ENCODE results near the gene OR4N2.
"Not testable (repeated sequence)": the region's sequence is repeated elsewhere in the genome, so short reads cannot be mapped to it uniquely, and the experiment has no call there.

The OR4N2 gene

GRCh38 chr14:19834203-19834848 lies 30.8 kb downstream of the OR4N2 start:
- not testable (repeated sequence) for DNase-seq (ENCODE audit: low read depth, low spot score)

- DNase-seq (ENCODE audit: low read depth, low spot score) = no peak
Observed at GRCh38 chr14:19838433-19838832, 34.9 kb downstream of the OR4N2 start.

DNA sequence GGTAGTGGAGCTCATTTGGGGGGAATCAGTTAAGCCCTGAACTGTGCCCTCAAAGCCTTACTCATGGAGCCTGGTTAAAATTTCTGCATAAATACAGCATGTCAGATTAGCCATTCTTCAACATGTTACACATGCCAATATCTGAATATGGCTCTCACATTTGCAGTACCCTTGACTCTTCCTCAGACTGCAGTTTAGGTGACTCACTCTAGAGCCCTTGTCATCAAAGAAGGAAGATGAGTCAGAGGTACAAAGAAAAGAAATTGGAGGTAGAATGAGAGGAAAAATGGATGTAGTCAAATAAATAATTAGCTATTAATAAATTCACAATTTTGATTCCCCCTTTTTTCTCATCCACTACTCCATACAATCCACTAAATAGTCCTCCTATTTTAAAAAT lies 47.8 kb downstream of the OR4N2 start:
- no peak for DNase-seq (ENCODE audit: low read depth, low spot score)

DNA sequence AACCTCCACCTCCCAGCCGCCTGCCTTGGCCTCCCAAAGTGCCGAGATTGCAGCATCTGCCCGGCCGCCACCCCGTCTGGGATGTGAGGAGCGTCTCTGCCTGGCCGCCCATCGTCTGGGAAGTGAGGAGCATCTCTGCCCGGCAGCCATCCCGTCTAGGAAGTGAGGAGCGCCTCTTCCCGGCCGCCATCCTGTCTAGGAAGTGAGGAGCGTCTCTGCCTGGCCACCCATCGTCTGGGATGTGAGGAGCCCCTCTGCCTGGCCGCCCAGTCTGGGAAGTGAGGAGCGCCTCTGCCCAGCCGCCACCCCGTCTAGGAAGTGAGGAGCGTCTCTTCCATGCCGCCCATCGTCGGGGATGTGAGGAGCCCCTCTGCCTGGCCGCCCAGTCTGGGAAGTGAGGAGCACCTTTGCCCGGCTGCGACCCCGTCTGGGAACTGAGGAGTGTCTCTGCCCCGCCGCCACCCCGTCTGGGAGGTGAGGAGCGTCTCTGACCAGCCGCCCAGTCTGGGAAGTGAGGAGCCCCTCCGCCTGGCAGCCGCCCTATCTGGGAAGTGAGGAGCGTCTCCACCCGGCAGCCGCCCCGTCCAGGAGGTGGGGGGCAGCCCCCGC lies 62.6 kb downstream of the OR4N2 start:
- DNase-seq (ENCODE audit: low read depth, low spot score) = not testable (repeated sequence)

DNA sequence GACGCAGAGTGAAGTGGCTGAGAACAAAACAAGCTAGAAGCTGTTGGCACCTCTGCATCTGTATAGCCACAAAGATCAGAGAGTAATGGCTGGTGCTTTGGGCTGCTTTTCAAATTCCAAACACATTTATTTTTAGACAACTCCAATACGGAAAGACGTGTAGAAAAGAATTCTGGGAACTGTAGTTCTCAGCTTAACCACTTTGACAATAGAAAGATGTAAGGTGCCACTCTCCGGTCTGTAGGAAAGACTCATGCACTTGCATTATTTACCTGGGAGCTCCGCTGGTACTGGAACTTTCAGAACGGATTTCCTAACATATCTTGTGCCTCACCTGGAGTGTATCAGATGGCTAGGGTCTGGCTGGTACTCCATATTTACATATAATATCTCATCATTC lies 69.6 kb downstream of the OR4N2 start:
- DNase-seq (ENCODE audit: low read depth, low spot score) = no peak

GRCh38 chr14:19874842-19875241 lies 71.3 kb downstream of the OR4N2 start, which contains the start of gene OR4K2:
TSS of gene OR4K2 (plus strand) at chr14:19875142. CDS start at chr14:19876268, 1,126 bp downstream.
- DNase-seq (ENCODE audit: low read depth, low spot score) = no peak

DNA sequence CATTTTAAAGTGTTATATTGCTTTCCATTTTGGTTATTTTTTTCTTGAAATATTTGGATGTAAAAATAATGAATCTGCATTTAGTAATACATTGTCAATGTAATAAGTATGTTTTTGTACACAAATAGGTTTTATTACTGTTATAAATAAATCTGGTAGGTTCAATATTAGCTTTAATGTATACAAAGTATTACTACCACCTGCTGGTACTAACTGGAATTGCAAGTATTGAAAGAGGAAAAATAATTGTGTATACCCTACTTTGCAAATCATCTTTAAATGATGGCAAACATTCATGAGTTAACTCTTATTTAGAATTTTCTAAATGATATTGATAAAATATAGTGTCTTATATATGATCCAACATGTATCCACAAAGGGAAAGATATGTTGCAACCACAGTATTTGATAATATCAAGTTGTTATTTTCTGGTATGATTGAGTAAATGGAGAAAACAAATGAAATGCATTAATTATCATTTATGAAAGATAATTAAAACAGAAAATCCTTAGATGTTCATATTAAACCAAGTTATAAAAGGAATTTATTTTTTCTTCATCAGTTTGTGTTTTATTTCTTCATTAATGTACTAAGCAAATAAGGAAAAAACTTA lies 74.6 kb downstream of the OR4N2 start:
- no peak for DNase-seq (ENCODE audit: low read depth, low spot score)
